GM19351 (cell line): ENCODE results near the gene CD48.
"Not testable (repeated sequence)": the region's sequence is repeated elsewhere in the genome, so short reads cannot be mapped to it uniquely, and the experiment has no call there.

Experiments used
- ATAC-seq: cut with Tn5 transposase; IDR thresholded peaks from one replicate; pipeline ENCODE4 v1.9.1; 2021; ENCODE audit warnings: mild to moderate bottlenecking, moderate library complexity; ENCODE audit not compliant: unreplicated experiment

The CD48 gene

GRCh38 chr1:160742428-160743127, 31.0 kb upstream of the CD48 start:
- ATAC-seq: no peak

- ATAC-seq: no peak
Measured at GRCh38 chr1:160741612-160742348, 30.2 kb upstream of the CD48 start.

GRCh38 chr1:160741092-160741501, 29.5 kb upstream of the CD48 start:
- ATAC-seq: no peak

- ATAC-seq: no peak
Measured at GRCh38 chr1:160740133-160740688, 28.6 kb upstream of the CD48 start.

- ATAC-seq: peak; percentile 68
Measured at GRCh38 chr1:160739098-160739511, 27.5 kb upstream of the CD48 start, which contains the start of gene SLAMF7. Gene SLAMF7, plus strand, starts transcription at chr1:160739247. Its CDS starts 55 bp downstream, at chr1:160739302.

- ATAC-seq: no peak
Measured at GRCh38 chr1:160738271-160738670, 26.6 kb upstream of the CD48 start.

- no peak for ATAC-seq
Measured at GRCh38 chr1:160734301-160734700, 22.7 kb upstream of the CD48 start.

GRCh38 chr1:160733898-160734297, 22.3 kb upstream of the CD48 start:
- no peak for ATAC-seq

- peak; percentile 60 for ATAC-seq
Measured at GRCh38 chr1:160731990-160732389, 20.4 kb upstream of the CD48 start.

- not testable (repeated sequence) for ATAC-seq
Measured at GRCh38 chr1:160731564-160731963, 19.9 kb upstream of the CD48 start.

- no peak for ATAC-seq
Measured at GRCh38 chr1:160727316-160727640, 15.7 kb upstream of the CD48 start.

GRCh38 chr1:160726498-160727315, 15.1 kb upstream of the CD48 start:
- peak; percentile 71 for ATAC-seq

- peak; percentile 28 for ATAC-seq
Measured at GRCh38 chr1:160726114-160726497, 14.5 kb upstream of the CD48 start.

- no peak for ATAC-seq
Measured at GRCh38 chr1:160724465-160725242, 13.0 kb upstream of the CD48 start.

GRCh38 chr1:160723332-160723731, 11.7 kb upstream of the CD48 start:
- no peak for ATAC-seq

GRCh38 chr1:160722726-160723125, 11.1 kb upstream of the CD48 start:
- ATAC-seq: no peak

GRCh38 chr1:160721473-160721872, 9.9 kb upstream of the CD48 start:
- ATAC-seq: no peak

- no peak for ATAC-seq
Measured at GRCh38 chr1:160720356-160721085, 8.9 kb upstream of the CD48 start.

- ATAC-seq: no peak
Measured at GRCh38 chr1:160718210-160718609, 6.6 kb upstream of the CD48 start.

GRCh38 chr1:160717306-160717705, 5.7 kb upstream of the CD48 start:
- no peak for ATAC-seq
